ENCODE results near the gene CATSPERD.
A peak's percentile ranks its signal among the peaks of the same experiment; 100 is the strongest.

CATSPERD gene

GRCh38 chr19:5690955-5691821, 29.2 kb upstream of the CATSPERD start:
- no peak for ATAC-seq (replicated peaks)

DNA sequence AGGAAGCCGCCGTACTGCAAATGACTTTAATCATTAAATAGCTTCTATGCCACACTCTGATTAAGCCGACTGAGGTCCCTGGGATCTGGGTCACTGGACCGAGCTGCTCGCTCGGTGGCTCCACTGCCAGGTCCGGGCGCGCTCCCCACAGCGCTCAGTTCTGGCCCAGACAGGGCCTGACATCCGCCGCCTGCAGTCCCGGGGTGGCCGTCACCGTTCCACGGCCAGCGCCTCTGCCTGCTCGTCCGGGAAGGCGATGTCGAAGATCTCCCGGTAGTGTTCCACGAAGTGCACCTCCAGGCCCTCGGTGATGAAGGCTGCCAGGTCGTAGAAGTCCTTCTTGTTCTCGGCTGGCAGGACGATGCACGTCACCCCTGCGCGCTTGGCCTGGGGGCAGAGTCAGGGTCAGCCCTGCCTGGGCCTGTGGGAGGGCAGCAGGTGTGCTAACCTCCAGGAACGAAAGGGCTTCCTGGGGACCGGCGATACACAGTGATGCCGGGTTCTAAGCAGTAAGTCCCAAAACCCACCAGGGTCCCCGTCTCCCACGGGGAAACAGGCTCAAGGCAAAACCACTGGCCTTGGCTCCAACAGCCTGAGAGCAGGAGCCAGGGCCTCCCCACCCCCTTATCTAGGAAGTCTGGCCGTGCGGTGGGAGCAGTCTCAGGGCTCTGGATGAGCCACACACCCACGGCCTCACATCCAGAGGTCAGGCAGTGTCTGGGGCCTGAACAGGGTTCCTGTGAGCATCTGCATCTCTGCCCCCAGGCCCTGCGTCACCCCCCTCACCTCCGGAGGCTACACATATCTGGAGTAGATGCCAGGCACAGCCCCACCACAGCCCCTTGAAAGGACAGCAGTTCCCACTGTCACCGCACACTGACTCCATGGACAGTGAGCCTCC, 28.4 kb upstream of the CATSPERD start:
- ATAC-seq (replicated peaks) (no peak), DNase-seq (no peak)
- H3K36me3 Mint-ChIP-seq = peaks cover 44 to 62% of the 10 kb centered on the region in 2 donors
- no peaks in the 10 kb centered on the region for H3K27me3 Mint-ChIP-seq
- H3K4me3 Mint-ChIP-seq = peak overlapping the region; percentile 92 to 97
- peaks cover 2 to 4% of the 10 kb centered on the region in 2 donors for H3K9me3 Mint-ChIP-seq
- H3K4me1 Mint-ChIP-seq = peaks cover 39 to 68% of the 10 kb centered on the region in 2 donors
- peak overlapping the region; percentile 99 for H3K27ac Mint-ChIP-seq

More at GRCh38 chr19:5690955-5691821, 29.2 kb upstream of the CATSPERD start:
- peaks cover 40 to 60% of the 10 kb centered on the region in 2 donors for H3K36me3 Mint-ChIP-seq
- DNase-seq = no peak
- peak overlapping the region; percentile 99 for H3K27ac Mint-ChIP-seq
- no peaks in the 10 kb centered on the region for H3K27me3 Mint-ChIP-seq
- peaks cover 2 to 4% of the 10 kb centered on the region in 2 donors for H3K9me3 Mint-ChIP-seq
- H3K4me3 Mint-ChIP-seq = peak overlapping the region; percentile 92 to 97
- H3K4me1 Mint-ChIP-seq = peaks cover 42 to 64% of the 10 kb centered on the region in 2 donors

DNA sequence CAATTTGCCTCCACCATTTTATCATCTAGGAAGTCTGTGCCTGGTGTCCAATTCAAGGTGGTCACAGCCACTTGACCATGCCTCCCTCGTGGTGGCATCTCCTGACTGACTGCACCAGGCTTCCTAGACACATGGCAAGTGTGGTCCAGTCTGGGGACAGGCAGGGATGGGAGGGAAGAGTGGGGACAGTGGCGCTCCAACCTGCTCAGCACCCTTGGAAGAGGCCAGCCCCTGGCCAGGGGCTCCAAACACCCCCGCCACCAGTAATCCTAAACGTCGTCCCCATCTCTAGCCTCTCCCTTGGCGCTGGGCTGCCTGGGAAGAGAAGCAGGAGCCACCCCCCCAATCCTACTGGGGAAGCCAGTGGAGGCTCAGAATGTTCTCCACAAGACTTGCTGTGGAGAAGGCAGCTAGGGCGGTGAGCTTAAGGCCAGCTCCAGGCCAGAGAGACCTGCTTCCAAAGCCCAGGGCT, 27.7 kb upstream of the CATSPERD start:
- Mint-ChIP-seq H3K4me3 (peak overlapping the region; percentile 92 to 97), H3K27ac (peak overlapping the region; percentile 99), H3K4me1 (peaks cover 39 to 74% of the 10 kb centered on the region in 2 donors), H3K27me3 (no peaks in the 10 kb centered on the region), H3K36me3 (peaks cover 49 to 65% of the 10 kb centered on the region in 2 donors), H3K9me3 (peaks cover 2 to 4% of the 10 kb centered on the region in 2 donors)
- no peak for ATAC-seq (replicated peaks)
- no peak for DNase-seq

DNA sequence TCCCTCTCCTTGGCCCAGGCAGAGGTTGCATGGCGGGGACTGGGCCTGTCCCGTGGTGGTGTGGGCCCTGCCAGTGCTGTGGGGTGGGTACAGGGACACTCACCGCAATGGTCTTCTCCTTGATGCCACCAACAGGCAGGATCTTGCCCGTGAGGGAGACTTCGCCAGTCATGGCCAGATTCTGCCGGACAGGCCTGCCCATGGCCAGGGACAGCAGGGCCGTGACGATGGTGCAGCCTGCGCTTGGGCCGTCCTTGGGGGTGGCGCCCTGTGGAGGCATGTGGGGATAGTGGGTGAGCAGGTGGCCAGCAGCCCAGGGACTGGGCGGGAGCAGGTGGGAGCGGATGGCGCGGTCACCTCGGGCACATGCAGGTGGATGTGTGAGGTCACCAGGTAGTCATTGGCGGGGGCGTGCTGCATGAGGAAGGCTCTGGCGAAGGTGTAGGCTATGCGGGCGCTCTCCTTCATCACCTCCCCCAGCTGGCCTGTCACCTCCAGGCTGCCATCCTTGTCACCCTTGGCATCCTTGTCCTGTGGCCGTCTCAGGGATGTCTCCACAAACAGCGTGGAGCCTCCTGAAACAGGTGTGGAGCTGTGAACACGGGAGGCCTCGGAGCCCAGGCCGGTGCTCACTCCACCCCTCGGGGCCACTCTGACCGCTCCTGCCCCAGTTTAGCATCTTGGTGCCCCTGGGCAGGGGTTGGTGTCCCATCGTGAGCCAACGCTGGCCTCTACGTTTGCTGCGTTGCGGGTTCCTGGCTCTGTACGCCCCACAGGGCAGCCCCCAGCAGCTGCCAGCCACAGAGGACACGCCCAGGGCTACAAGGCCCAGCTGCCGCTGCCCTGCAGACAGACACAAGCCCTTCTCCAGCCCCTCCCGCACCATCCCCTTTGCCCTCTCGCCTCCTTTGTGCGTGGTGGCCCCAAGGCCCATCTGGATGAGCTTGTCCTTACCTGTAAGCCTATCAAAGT, 27.0 kb upstream of the CATSPERD start:
- Mint-ChIP-seq H3K9me3 (no peaks in the 10 kb centered on the region), H3K27me3 (no peaks in the 10 kb centered on the region), H3K36me3 (peaks cover 46 to 65% of the 10 kb centered on the region in 2 donors), H3K27ac (peak overlapping the region; percentile 99), H3K4me1 (peaks cover 35 to 69% of the 10 kb centered on the region in 2 donors), H3K4me3 (peak overlapping the region; percentile 52 to 97)
- ATAC-seq (replicated peaks) = no peak
- no peak for DNase-seq

DNA sequence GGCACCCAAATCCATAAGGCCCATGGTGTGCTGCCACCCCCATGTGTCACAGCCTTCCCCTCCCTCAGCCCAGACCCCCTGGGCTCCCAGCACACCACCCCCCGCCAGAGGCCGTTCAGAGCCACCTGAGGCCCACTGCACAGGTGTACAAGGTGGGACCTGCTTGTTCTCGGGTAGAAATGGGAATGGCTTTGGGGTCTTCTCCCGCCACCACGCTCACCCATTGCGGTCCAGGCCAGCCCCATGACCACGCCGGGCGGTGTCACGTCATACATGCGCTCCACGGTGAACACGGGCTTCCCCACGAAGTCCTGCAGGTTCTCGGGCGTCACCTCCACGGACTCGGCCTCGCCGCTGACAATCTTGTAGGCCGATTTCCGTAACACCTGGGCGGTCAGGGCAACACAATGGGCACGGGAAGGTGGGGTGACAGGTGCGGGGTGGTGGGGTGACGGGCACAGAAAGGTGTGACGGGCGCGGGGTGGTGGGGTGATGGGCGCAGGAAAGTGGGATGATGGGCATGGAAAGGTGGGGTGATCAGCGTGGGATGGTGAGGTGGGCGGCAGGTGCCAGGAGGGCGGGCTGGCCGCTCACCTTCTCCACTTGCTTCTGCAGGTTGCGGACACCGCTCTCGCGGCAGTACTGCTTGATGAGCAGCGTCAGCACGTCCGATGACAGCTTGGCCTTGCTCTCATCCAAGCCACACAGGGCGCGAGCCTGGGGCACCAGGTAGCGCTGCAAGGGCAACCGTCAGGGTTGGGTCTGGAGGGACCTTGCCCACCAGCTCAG, 26.1 kb upstream of the CATSPERD start:
- Mint-ChIP-seq H3K4me3 (peak overlapping the region; percentile 52 to 53), H3K4me1 (peaks cover 38 to 69% of the 10 kb centered on the region in 2 donors), H3K9me3 (no peaks in the 10 kb centered on the region), H3K36me3 (peaks cover 53 to 72% of the 10 kb centered on the region in 2 donors), H3K27me3 (no peaks in the 10 kb centered on the region), H3K27ac (peak overlapping the region; percentile 99)
- DNase-seq (no peak), ATAC-seq (replicated peaks) (no peak)

DNA sequence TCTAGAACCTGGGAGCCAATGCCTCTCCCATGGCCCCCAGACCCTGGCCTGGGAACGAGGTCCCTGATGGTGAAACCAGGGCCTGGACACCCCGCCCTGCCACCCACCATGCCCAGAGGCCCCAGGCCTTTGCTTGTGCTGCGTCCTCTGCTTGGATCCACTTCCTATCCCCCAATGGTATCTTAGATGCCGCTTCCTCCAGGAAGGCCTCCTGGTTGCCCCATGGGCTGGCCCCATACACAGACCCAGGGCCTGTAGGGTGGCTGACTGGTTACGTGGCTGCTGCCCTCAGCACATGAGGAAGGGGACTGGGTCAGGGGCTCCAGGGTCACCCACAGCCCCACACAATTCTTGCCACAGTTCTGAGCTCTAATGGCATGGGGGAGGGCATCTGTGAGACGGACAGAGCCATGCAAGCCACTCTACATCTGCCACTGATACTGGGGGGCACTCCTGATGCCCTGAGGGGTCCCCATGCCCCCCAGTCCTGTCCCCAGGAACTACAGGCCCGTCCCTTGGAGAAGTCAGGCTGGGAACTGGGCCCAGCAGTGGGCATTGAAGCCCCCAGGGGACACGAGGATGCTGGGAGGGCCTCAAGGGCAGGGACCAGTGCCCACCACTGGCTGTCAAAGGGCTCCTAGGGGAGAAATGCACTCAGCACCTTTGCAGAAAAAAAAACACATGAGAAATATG, 25.3 kb upstream of the CATSPERD start:
- Mint-ChIP-seq H3K4me1 (peaks cover 35 to 63% of the 10 kb centered on the region in 2 donors), H3K27ac (peak overlapping the region; percentile 99), H3K36me3 (peaks cover 51 to 70% of the 10 kb centered on the region in 2 donors), H3K4me3 (peak overlapping the region in 1 of 2 donors; percentile 13), H3K9me3 (no peaks in the 10 kb centered on the region), H3K27me3 (no peaks in the 10 kb centered on the region)
- no peak for DNase-seq
- ATAC-seq (replicated peaks) = no peak

DNA sequence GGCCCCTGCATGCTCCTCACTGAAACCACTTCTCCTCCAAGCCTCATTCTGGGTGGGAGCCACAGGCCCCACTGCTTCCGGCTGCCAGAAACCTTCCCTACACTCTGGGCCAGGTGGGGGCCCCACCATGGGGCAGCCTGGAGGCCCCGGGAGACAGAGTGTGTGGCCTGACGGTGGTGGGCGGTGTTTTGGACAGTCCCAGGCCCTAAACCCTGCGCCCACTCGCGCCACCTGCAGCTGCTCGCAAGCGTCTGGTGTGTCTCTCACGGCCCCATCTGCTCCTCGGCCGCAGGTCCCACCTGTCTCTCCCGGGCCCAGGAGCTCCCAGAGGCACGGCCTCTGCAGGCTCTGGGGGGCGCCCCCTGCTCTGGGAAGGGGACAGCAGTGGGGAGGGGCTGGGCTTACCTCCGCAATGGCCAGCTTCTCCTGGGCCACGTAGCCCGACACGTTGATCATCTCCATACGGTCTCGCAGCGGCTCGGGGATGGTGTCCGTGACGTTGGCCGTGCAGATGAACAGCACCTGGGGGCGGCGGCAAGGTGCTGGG, 24.7 kb upstream of the CATSPERD start:
- Mint-ChIP-seq H3K4me3 (no peak overlapping the region), H3K9me3 (no peaks in the 10 kb centered on the region), H3K27me3 (no peaks in the 10 kb centered on the region), H3K27ac (peak overlapping the region; percentile 73), H3K4me1 (peaks cover 32 to 61% of the 10 kb centered on the region in 2 donors), H3K36me3 (peaks cover 49 to 68% of the 10 kb centered on the region in 2 donors)
- ATAC-seq (replicated peaks) (no peak), DNase-seq (no peak)

GRCh38 chr19:5696196-5697021, 24.0 kb upstream of the CATSPERD start:
- Mint-ChIP-seq H3K9me3 (peaks cover 0 to 2% of the 10 kb centered on the region in 2 donors), H3K27ac (peak overlapping the region; percentile 81), H3K4me3 (no peak overlapping the region), H3K4me1 (peaks cover 28 to 56% of the 10 kb centered on the region in 2 donors), H3K36me3 (peaks cover 51 to 68% of the 10 kb centered on the region in 2 donors), H3K27me3 (no peaks in the 10 kb centered on the region)
- ATAC-seq (replicated peaks) (no peak), DNase-seq (no peak)

GRCh38 chr19:5697022-5697889, 23.2 kb upstream of the CATSPERD start:
- peaks cover 0 to 3% of the 10 kb centered on the region in 2 donors for H3K9me3 Mint-ChIP-seq
- no peak overlapping the region for H3K4me3 Mint-ChIP-seq

GRCh38 chr19:5697890-5698634, 22.4 kb upstream of the CATSPERD start:
- DNase-seq (no peak), ATAC-seq (replicated peaks) (no peak)
- H3K4me1 Mint-ChIP-seq = peaks cover 17 to 42% of the 10 kb centered on the region in 2 donors
- peaks cover 45 to 57% of the 10 kb centered on the region in 2 donors for H3K36me3 Mint-ChIP-seq
- H3K27ac Mint-ChIP-seq = peak overlapping the region; percentile 81
- H3K4me3 Mint-ChIP-seq = no peak overlapping the region
- no peaks in the 10 kb centered on the region for H3K27me3 Mint-ChIP-seq
- H3K9me3 Mint-ChIP-seq = peaks cover 0 to 3% of the 10 kb centered on the region in 2 donors

More at GRCh38 chr19:5697022-5697889, 23.2 kb upstream of the CATSPERD start:
- H3K36me3 Mint-ChIP-seq = peaks cover 52 to 65% of the 10 kb centered on the region in 2 donors
- DNase-seq = no peak
- peaks cover 25 to 50% of the 10 kb centered on the region in 2 donors for H3K4me1 Mint-ChIP-seq
- ATAC-seq (replicated peaks) = no peak
- H3K27me3 Mint-ChIP-seq = no peaks in the 10 kb centered on the region
- H3K27ac Mint-ChIP-seq = peak overlapping the region; percentile 81
